GM23248 (cell line): ENCODE measurements around the gene RNASE7.

ENCODE experiments used
- EZH2 ChIP-seq: fragments of 200-600 bp; sonication (generic); IDR thresholded peaks from 2 replicates; pipeline ENCODE4 v1.6.1; 2018; ENCODE audit warnings: antibody characterized with exemption, mild to moderate bottlenecking; ENCODE audit not compliant: insufficient read depth, poor library complexity, severe bottlenecking
- EZH2phosphoT487 ChIP-seq: fragments of 200-600 bp; sonication (generic); IDR thresholded peaks from 2 replicates; pipeline ENCODE4 v1.6.1; 2018; ENCODE audit warnings: antibody characterized with exemption, moderate library complexity, mild to moderate bottlenecking, low read depth; ENCODE audit not compliant: insufficient read depth

DNA sequence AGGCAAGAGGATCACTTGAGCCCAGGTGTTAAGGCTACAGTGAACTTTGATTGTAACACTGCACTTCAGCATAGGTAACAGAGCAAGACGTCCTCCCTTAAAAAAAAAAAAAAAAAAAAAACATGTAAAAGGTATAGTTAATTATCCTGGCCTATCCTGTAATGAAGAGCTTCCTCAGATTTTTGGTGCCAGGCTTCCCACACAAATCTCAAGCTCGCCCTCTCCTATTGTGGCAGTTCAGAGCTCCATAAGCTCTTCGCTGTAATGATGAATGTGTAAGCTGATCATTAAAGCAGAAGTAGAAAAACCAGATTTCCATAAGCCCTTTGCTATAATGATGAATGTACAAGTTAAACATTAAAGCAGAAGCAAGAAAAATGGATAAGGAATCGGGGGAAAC lies 45.0 kb upstream of the RNASE7 start:
- no peak for TF ChIP-seq EZH2
- no peak for TF ChIP-seq EZH2phosphoT487
